ENCODE measurements around the gene HTRA3. TPM values are rescaled to one million over a fixed set of nuclear protein-coding genes. Genes with fewer than 3 reads are reported as not detected.

Gene HTRA3
- total RNA-seq, result 0.12 TPM in 1 of 2 replicates, not detected in the other

DNA sequence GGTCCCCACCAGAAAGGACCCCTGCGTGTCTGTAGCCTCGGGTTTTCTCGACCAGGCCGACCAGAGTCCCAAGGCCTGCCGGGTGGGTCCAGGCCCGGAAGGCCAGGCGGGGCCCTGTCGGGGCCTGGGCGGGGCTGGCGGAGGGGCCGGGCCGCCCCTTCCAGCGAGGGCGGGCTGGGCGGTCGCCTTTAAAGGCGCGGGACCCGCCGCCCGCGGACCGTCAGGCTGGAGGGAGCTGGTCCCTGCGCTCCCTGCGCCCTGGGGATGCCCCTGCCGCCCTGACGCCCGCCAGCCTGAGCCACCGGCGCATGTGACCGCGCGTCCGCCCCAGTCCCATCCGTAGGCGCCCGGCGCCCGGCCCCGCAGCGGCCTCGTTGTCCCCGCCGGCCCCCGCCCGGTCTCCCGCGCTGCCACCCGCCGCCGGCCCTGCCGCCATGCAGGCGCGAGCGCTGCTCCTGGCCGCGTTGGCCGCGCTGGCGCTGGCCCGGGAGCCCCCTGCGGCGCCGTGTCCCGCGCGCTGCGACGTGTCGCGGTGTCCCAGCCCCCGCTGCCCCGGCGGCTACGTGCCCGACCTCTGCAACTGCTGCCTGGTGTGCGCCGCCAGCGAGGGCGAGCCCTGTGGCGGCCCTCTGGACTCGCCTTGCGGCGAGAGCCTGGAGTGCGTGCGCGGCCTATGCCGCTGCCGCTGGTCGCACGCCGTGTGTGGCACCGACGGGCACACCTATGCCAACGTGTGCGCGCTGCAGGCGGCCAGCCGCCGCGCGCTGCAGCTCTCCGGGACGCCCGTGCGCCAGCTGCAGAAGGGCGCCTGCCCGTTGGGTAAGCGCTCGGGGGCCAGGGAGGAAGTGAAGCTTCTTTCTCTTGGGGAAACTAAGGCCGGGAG, at the start of gene HTRA3:
TSS of gene HTRA3 (plus strand) at position 220 of the 883 bp plus-strand sequence. CDS start at position 435, 215 bp downstream.
- no peak within 1 kb of the TSS for H3K4me3 Mint-ChIP-seq
- no peaks in the 10 kb centered on the region for H3K4me1 Mint-ChIP-seq
- peaks cover 27% of the 10 kb centered on the region for H3K27me3 Mint-ChIP-seq
- no peaks in the 10 kb centered on the region for H3K36me3 Mint-ChIP-seq (ENCODE audit: low read depth)
- H3K27ac Mint-ChIP-seq, result no peak within 1 kb of the TSS
- intact Hi-C loops (cut with micrococcal nuclease), result no loop called here
- no peaks in the 10 kb centered on the region for H3K9me3 Mint-ChIP-seq
- DNase-seq, result no peak

DNA sequence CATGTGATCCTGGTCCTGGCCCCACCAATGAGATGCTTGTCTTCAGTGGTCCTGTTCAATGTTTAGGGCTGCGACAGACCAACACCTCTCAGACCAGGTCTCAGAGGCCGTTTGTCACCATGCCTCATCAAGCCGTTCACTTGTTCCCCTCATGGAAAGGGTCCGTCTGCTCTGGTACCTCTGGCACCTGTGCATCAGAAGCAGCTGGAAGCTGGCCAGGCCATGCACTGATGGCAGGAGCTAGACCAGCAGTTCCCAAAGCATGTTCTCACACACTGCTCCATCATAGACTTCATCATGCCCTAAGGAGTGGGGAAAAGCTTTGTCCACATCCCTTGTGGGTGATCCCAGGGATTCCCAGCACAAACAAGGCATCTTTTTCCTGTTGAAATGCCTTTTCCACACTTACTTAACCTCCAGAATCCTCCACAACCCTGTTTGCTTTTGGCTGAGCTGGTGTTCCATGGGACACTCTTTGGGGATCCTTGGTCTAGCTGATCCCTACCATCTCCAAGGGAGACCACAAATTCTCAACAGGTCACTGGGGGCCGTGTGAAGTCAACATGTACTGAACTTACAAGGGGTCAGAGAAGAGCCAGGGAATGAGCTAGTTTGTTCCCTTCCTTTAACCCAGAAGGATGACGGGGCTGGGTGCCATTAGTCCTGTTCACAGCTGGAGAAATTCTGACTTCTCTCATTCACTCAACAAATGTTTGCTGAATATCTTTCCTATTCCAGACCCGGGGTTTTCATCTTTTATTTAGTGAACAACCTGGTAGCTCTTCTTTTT, 48.7 kb upstream of the HTRA3 start:
- peaks cover 35% of the 10 kb centered on the region for H3K36me3 Mint-ChIP-seq (ENCODE audit: low read depth)
- no peak overlapping the region for H3K27ac Mint-ChIP-seq
- DNase-seq, result no peak
- H3K9me3 Mint-ChIP-seq, result no peaks in the 10 kb centered on the region
- no peaks in the 10 kb centered on the region for H3K27me3 Mint-ChIP-seq
- no peak overlapping the region for H3K4me3 Mint-ChIP-seq
- peaks cover 14% of the 10 kb centered on the region for H3K4me1 Mint-ChIP-seq
- intact Hi-C loops (cut with micrococcal nuclease), result loop anchor here (2.0 kb wide), 1 partner anchor 20 kb away; no protein-coding TSS in a partner anchor

DNA sequence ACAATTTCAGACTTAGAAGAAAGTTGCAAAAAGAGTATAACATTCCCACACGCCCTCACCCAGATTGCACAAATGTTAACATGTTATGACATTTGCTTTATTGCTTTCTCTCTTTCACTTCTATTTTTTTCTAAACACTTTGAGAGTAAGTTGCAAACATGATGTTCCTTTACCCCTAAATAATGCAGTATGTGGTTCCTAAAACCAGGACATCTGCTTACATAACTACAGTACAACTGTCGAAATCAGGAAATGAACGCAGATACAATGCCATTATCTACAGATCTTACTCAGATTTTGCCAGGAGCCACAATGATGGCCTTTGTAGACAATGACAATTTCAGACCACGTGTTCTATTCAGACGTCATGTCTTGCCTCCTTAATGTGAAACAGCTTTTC, 48.1 kb upstream of the HTRA3 start:
- H3K27me3 Mint-ChIP-seq, result no peaks in the 10 kb centered on the region
- intact Hi-C loops (cut with micrococcal nuclease), result loop anchor here (2.0 kb wide), 1 partner anchor 21 kb away; no protein-coding TSS in a partner anchor
- DNase-seq, result no peak
- peaks cover 35% of the 10 kb centered on the region for H3K36me3 Mint-ChIP-seq (ENCODE audit: low read depth)
- no peak overlapping the region for H3K4me3 Mint-ChIP-seq
- H3K27ac Mint-ChIP-seq, result no peak overlapping the region
- no peaks in the 10 kb centered on the region for H3K9me3 Mint-ChIP-seq
- H3K4me1 Mint-ChIP-seq, result peaks cover 14% of the 10 kb centered on the region

DNA sequence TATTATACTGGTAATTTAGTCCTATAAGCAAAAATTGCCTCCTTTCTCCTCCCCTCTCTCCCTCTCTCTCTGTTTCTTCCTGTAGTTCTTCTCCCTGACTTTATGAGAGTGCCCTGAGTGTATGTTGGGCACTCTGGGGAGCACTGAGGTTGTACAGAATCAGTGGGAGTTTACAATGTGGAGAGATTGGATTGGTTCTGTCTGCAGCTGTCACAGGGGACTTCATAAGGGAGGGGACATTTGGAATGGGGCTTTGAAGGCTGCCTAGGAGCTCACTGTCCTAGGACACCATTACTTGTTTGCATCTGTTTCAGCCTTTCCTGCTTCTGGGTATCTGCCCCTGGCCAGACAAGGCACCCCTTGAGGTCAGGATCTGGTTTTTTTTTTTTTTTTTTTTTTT, 47.6 kb upstream of the HTRA3 start:
- Mint-ChIP-seq H3K4me3 (no peak overlapping the region), H3K27me3 (no peaks in the 10 kb centered on the region), H3K4me1 (peaks cover 14% of the 10 kb centered on the region), H3K27ac (peak overlapping the region; percentile 35), H3K36me3 (ENCODE audit: low read depth) (peaks cover 37% of the 10 kb centered on the region), H3K9me3 (no peaks in the 10 kb centered on the region)
- no peak for DNase-seq
- intact Hi-C loops (cut with micrococcal nuclease), result loop anchor here (2.0 kb wide), 1 partner anchor 21 kb away; no protein-coding TSS in a partner anchor

DNA sequence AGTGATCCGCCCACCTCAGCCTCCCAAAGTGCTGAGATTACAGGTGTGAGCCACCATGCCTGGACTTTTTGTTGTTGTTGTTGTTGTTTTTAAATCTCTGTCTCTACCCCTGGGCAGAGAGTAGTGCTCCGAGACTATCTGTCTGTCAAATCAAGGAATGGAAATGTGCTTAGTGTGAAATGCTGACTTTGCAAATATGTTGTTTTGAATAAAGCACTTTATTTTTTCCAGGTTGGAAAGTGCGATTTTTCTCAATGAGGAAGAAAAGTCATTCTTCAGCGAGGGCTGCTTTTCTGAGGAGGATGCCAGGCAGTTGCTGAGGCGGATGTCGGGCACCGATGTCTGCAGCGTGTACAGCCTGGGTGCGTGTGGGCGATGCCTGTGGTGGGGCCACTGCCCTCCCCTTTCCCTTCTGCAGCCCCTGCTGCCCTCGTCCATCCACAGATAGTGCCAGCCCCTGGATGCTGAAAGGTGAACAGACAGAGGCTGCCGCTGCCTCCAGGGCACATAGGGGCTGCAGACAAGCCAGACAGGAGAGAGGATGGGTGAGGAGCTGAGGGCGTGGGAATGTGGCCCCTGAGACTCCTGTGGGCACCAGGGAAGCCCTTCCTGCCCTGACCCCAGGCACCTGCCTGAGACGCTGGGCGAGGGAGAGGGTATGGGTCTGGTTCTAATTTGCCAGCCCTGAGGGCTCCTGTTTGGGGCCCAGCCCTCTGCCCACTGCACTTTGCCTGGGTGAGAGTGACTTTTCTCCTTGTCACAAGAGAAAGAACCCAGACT, 46.8 kb upstream of the HTRA3 start:
- Mint-ChIP-seq H3K27ac (no peak overlapping the region), H3K4me3 (no peak overlapping the region), H3K36me3 (ENCODE audit: low read depth) (peaks cover 37% of the 10 kb centered on the region), H3K27me3 (no peaks in the 10 kb centered on the region), H3K4me1 (peaks cover 11% of the 10 kb centered on the region), H3K9me3 (no peaks in the 10 kb centered on the region)
- intact Hi-C loops (cut with micrococcal nuclease), result no loop called here
- no peak for DNase-seq

DNA sequence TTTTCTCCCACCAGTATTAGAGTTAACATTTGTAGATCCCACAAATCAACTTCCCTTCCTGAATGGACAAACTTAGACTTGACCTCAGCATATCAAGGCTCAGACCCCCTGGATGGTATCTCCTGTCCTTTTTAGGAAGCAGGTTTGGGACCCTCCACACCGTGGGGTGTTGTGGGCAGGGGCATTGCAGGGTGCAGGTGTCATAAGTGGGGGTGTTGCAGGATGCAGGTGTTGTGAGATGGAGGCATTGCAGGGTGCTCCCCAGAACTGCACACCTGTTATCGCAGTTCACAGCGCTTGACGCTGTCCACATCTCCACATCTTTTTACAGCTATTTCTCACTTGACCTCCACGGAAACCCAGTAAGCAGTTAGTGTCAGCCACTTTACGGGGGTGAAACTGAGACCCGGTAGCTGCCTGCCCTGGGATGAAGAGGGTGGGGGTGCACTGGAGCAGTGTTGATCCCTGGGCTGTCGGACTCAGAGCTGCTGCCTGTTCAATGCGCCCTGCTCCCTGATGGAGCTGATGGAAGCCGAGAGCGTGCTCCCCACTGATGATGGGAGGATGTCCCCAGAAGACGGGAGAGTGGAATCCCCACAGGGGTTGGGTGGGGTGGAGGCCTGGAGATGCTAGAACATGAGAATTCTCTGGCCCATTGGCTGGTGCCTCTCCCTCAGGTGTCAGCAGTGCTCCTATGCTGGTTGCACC, 45.1 kb upstream of the HTRA3 start:
- Mint-ChIP-seq H3K27ac (no peak overlapping the region), H3K36me3 (ENCODE audit: low read depth) (peaks cover 38% of the 10 kb centered on the region), H3K4me3 (no peak overlapping the region), H3K4me1 (peaks cover 19% of the 10 kb centered on the region), H3K9me3 (no peaks in the 10 kb centered on the region), H3K27me3 (no peaks in the 10 kb centered on the region)
- intact Hi-C loops (cut with micrococcal nuclease), result no loop called here
- DNase-seq, result no peak

DNA sequence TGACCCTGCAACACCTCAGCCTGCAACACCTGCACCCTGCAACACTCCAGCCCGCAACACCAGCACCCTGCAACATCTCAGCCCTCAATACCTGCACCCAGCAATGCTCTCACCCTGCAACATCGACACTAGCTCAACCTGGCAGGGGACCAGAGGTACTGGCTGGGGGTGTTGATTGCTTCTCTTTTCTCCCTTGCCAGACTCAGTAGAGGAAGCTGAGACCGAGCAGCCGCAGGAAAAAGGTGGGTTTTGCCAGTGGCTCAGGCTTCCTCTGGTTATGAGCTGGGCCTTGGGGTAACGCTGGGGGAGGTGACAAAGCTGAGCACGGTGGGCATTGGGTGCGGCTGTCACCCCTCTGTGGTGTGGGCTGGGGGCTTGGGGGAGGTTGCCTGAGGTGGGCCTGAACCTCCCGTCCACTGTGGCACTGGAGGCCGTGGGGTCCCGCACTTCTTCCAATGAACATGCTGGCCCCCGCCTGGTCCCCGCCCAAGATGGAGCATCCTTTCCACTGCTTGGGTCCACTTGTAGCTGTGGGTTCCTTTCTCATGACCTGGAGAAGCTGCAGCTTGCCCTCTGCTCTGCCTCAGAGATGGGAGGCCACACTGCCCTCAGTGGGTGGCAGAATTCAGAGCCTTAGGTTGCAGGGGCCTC, 44.5 kb upstream of the HTRA3 start:
- Mint-ChIP-seq H3K4me3 (no peak overlapping the region), H3K27ac (no peak overlapping the region), H3K27me3 (no peaks in the 10 kb centered on the region), H3K4me1 (peaks cover 20% of the 10 kb centered on the region), H3K36me3 (ENCODE audit: low read depth) (peaks cover 33% of the 10 kb centered on the region), H3K9me3 (no peaks in the 10 kb centered on the region)
- no peak for DNase-seq
- intact Hi-C loops (cut with micrococcal nuclease), result no loop called here

DNA sequence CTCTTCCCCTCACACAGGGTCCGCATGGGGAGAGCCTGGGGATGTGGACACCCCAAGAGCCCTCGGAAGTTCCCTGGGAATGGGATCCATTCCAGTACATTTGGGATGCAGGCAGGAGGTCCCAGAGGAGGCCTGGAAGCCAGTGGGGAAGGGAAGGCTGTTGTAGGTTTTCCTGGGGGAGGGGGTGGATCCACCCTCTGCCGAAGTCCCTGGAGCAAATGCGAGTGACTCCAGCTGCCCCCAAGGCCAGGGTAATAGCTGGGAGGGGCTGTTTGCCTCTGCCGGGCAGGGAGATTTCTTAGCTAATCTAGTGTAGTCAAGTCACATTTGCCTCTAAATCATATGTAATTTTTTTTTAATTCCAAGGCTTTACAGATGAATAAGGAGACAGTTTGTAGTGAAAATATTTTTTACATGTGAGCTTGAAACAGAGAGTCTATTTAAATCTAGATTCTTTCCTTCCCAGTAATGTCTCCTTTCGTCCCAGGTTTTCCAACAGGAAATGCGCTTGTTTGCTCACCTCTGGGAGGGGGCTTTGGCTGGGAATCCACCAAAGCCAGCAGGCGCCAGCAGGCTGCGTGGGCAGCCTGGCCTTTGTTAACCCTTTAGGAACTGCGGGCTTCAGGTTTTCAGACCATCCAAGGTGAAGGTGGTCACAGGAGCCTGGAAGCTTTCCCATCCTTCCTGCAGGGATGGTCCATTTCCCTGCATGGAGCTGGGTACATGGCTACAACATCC, 43.7 kb upstream of the HTRA3 start:
- Mint-ChIP-seq H3K36me3 (ENCODE audit: low read depth) (peaks cover 27% of the 10 kb centered on the region), H3K4me1 (peaks cover 22% of the 10 kb centered on the region), H3K27me3 (no peaks in the 10 kb centered on the region), H3K27ac (no peak overlapping the region), H3K9me3 (no peaks in the 10 kb centered on the region), H3K4me3 (no peak overlapping the region)
- intact Hi-C loops (cut with micrococcal nuclease), result no loop called here
- no peak for DNase-seq

DNA sequence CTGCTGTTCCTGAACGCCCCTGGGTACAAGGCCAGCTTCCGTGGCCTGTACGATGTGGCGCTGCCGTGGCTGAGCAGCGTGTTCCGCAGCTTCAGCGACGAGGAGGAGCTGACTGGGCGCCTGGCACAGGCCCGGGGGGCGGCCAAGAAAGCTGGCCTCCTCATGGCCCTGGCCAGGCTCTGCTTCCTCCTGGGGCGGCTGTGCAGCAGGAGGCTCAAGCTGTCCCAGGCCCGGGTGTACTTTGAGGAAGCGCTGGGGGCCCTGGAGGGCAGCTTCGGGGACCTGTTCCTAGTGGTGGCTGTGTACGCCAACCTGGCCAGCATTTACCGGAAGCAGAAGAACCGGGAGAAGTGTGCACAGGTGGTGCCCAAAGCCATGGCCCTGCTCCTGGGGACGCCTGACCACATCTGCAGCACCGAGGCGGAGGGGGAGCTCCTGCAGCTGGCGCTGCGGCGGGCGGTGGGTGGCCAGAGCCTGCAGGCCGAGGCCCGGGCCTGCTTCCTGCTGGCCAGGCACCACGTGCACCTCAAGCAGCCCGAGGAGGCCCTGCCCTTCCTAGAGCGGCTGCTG, 42.3 kb upstream of the HTRA3 start:
- Mint-ChIP-seq H3K36me3 (ENCODE audit: low read depth) (peaks cover 22% of the 10 kb centered on the region), H3K27me3 (no peaks in the 10 kb centered on the region), H3K4me1 (peaks cover 12% of the 10 kb centered on the region), H3K4me3 (no peak overlapping the region), H3K27ac (no peak overlapping the region), H3K9me3 (no peaks in the 10 kb centered on the region)
- no peak for DNase-seq
- intact Hi-C loops (cut with micrococcal nuclease), result no loop called here

DNA sequence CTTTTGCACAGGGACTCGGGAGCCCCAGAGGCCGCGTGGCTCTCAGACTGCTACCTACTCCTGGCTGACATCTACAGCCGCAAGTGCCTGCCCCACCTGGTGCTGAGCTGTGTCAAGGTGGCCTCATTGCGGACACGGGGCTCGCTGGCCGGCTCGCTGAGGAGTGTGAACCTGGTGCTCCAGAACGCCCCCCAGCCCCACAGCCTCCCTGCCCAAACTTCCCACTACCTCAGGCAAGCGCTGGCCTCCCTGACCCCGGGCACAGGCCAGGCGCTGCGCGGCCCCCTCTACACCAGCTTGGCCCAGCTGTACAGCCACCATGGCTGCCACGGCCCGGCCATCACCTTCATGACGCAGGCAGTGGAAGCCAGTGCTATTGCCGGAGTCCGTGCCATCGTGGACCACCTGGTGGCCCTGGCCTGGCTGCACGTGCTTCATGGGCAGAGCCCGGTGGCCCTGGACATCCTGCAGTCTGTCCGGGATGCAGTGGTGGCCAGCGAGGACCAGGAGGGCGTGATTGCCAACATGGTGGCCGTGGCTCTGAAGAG, 41.7 kb upstream of the HTRA3 start:
- H3K4me3 Mint-ChIP-seq, result no peak overlapping the region
- H3K27me3 Mint-ChIP-seq, result no peaks in the 10 kb centered on the region
- H3K9me3 Mint-ChIP-seq, result no peaks in the 10 kb centered on the region
- DNase-seq, result no peak
- H3K4me1 Mint-ChIP-seq, result peaks cover 12% of the 10 kb centered on the region
- intact Hi-C loops (cut with micrococcal nuclease), result loop anchor here (1.0 kb wide), 1 partner anchor 191 kb away; no protein-coding TSS in a partner anchor
- H3K36me3 Mint-ChIP-seq (ENCODE audit: low read depth), result peaks cover 24% of the 10 kb centered on the region
- no peak overlapping the region for H3K27ac Mint-ChIP-seq

DNA sequence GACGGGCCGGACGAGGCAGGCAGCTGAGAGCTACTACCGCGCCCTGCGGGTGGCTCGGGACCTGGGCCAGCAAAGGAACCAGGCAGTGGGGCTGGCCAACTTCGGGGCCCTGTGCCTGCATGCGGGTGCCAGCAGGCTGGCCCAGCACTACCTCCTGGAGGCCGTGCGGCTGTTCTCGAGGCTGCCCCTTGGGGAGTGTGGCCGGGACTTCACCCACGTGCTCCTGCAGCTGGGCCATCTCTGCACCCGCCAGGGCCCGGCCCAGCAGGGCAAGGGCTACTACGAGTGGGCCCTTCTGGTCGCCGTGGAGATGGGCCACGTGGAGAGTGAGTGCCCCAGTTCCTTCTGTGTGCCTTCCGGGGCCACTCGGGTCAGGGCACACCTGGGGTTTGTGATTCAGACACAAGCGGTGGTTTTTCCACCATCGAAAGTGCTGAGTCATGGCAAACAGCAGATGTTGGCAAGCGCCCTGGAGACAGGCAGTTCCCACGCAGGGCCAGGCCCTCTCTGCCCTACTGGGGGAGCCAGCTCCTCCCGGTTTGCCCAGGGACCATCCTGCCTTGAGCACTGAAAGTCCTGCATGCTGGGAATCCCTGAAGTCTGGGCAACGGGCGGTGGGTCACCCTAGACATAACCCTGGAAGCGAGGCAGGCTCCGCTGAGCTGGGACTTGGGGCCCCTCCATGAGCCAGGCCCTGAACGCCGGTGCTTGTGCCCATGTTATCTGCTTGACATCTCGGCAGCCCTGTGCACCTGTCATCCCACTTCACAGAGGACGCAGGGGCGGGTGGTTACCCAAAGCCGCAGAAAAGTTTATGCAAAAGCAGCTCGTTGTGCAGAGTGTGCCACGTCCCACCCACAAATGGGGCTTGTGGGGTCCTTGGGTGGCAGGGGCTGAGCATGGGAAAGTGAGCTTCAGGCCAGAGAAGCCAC, 41.0 kb upstream of the HTRA3 start:
- Mint-ChIP-seq H3K27ac (peak overlapping the region; percentile 73), H3K27me3 (no peaks in the 10 kb centered on the region), H3K4me1 (peaks cover 12% of the 10 kb centered on the region), H3K9me3 (no peaks in the 10 kb centered on the region), H3K36me3 (ENCODE audit: low read depth) (peaks cover 21% of the 10 kb centered on the region), H3K4me3 (peak overlapping the region; percentile 10)
- intact Hi-C loops (cut with micrococcal nuclease), result loop anchor here (1.0 kb wide), 1 partner anchor 191 kb away; no protein-coding TSS in a partner anchor
- peak; percentile 85 for DNase-seq

All from activated CD4-positive, alpha-beta T cell treated with anti-CD3 and anti-CD28 coated beads, Interleukin-2, amount 10 ng/mL, durations not matched to agents 24 days and 14 days (primary cell).